GM23338 (cell line): ENCODE measurements around the gene CDK16.

Experiments used
- CREB1 ChIP-seq: fragments of 250-450 bp; sonication (Bioruptor Pico); IDR thresholded peaks from 2 replicates; pipeline ENCODE4 v1.5.0; 2020; ENCODE audit warnings: low read depth, mild to moderate bottlenecking, moderate library complexity
- EZH2 ChIP-seq: fragments of 200-600 bp; sonication (generic); IDR thresholded peaks from one replicate; pipeline ENCODE4 v1.8.0; 2017; ENCODE audit warnings: antibody characterized with exemption, mild to moderate bottlenecking, low read depth; ENCODE audit not compliant: unreplicated experiment
- EZH2phosphoT487 ChIP-seq: fragments of 200-600 bp; sonication (generic); IDR thresholded peaks from one replicate; pipeline ENCODE4 v1.8.1; 2018; ENCODE audit warnings: antibody characterized with exemption; ENCODE audit not compliant: unreplicated experiment
- JUNB ChIP-seq: IDR thresholded peaks from one replicate; pipeline ENCODE4 v1.6.1; 2016; ENCODE audit warnings: antibody characterized with exemption; ENCODE audit not compliant: unreplicated experiment
- NANOG ChIP-seq: IDR thresholded peaks from 2 replicates; pipeline ENCODE4 v1.6.1; 2016; ENCODE audit warnings: antibody characterized with exemption, borderline replicate concordance
- POLR2AphosphoS5 ChIP-seq: IDR thresholded peaks from 2 replicates; pipeline ENCODE4 v1.6.1; 2016; ENCODE audit warnings: antibody characterized with exemption, low read depth
- STAT1 ChIP-seq: IDR thresholded peaks from one replicate; pipeline ENCODE4 v1.6.1; 2016; ENCODE audit warnings: antibody characterized with exemption; ENCODE audit not compliant: unreplicated experiment
- TF ChIP-seq, protein P1 (sequence below), 2 experiments: fragments of 200-600 bp in 1 of 2; sonication (generic) in 1 of 2; conservative IDR thresholded peaks; 2 replicates each; pipeline versions ENCODE4 v1.5.1 to v1.6.1; 2016 to 2017; ENCODE audit warnings: antibody characterized with exemption in 2 of 2, low read depth in 2 of 2, mild to moderate bottlenecking in 2 of 2, moderate library complexity in 1 of 2
- TF ChIP-seq, protein P2 (sequence below): IDR thresholded peaks from one replicate; pipeline ENCODE4 v1.6.1; 2018; ENCODE audit warnings: antibody characterized with exemption; ENCODE audit not compliant: unreplicated experiment

DNA sequence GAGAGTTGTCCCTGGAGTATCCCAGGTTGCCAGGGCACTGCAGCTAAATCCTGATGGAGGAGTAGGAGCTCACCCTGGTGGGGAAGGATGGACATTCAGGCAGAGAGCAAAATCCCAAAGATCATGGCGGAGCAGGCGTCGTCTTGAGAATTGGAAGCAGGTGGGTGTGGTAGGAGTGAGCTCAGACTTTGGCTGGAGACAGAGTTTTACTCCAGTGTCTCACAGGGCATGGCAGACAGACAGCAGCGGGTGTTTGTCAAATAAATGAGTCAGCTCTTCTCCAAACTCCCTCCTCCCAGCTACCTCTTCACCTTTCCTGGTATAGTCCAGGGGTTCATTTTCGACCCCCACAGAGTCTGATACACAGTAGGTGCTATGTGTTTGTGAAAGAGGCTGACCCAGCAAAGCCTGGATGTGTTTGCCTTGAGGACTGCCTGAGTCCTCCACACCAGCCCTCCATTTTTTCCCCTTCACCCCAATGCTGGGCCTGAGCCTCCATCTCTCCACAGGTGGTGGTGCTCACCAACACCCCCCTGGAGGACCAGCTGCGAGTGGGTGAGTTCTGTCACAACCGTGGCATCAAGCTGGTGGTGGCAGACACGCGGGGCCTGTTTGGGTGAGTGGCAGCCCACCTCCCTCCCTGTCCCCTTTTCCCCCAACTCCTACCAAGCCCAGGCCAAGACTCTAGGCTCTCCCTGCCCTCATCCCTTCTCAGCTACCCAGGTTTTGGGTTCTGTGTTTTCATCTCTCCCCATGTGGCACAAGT lies 17.9 kb upstream of the CDK16 start:
- TF ChIP-seq EZH2 (no peak), POLR2AphosphoS5 (no peak), EZH2phosphoT487 (no peak), CREB1 (no peak), JUNB (no peak), NANOG (no peak), STAT1 (no peak)
- TF ChIP-seq, protein P1, sequence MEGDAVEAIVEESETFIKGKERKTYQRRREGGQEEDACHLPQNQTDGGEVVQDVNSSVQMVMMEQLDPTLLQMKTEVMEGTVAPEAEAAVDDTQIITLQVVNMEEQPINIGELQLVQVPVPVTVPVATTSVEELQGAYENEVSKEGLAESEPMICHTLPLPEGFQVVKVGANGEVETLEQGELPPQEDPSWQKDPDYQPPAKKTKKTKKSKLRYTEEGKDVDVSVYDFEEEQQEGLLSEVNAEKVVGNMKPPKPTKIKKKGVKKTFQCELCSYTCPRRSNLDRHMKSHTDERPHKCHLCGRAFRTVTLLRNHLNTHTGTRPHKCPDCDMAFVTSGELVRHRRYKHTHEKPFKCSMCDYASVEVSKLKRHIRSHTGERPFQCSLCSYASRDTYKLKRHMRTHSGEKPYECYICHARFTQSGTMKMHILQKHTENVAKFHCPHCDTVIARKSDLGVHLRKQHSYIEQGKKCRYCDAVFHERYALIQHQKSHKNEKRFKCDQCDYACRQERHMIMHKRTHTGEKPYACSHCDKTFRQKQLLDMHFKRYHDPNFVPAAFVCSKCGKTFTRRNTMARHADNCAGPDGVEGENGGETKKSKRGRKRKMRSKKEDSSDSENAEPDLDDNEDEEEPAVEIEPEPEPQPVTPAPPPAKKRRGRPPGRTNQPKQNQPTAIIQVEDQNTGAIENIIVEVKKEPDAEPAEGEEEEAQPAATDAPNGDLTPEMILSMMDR (conservative IDR thresholded peaks at IDR 0.05; ENCODE audit: low read depth in 2 of 2): 0 out of 4 replicates have a peak, but pooled peaks of 1 of the 2 experiments have one; percentile 8
- TF ChIP-seq, protein P2, sequence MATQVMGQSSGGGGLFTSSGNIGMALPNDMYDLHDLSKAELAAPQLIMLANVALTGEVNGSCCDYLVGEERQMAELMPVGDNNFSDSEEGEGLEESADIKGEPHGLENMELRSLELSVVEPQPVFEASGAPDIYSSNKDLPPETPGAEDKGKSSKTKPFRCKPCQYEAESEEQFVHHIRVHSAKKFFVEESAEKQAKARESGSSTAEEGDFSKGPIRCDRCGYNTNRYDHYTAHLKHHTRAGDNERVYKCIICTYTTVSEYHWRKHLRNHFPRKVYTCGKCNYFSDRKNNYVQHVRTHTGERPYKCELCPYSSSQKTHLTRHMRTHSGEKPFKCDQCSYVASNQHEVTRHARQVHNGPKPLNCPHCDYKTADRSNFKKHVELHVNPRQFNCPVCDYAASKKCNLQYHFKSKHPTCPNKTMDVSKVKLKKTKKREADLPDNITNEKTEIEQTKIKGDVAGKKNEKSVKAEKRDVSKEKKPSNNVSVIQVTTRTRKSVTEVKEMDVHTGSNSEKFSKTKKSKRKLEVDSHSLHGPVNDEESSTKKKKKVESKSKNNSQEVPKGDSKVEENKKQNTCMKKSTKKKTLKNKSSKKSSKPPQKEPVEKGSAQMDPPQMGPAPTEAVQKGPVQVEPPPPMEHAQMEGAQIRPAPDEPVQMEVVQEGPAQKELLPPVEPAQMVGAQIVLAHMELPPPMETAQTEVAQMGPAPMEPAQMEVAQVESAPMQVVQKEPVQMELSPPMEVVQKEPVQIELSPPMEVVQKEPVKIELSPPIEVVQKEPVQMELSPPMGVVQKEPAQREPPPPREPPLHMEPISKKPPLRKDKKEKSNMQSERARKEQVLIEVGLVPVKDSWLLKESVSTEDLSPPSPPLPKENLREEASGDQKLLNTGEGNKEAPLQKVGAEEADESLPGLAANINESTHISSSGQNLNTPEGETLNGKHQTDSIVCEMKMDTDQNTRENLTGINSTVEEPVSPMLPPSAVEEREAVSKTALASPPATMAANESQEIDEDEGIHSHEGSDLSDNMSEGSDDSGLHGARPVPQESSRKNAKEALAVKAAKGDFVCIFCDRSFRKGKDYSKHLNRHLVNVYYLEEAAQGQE: no peak
